HL-60/S4 treated with retinoic acid at 250 ng/mL for 4 days and 3 days (cell line): ENCODE data around the gene IL3RA.
"Not testable (repeated sequence)": the region's sequence is repeated elsewhere in the genome, so short reads cannot be mapped to it uniquely, and the experiment has no call there.

Experiments used
- in situ Hi-C: fragments of 300-500 bp; cut with MboI; formaldehyde crosslinking; loops from 2 replicates; pipeline ENCODE4 v1.7.0; 2022; ENCODE audit warnings: low sequenced_read_pairs

Gene IL3RA

GRCh38 chrX:1397441-1398270, 61.1 kb downstream of the IL3RA start:
- in situ Hi-C loops = no loop called here

DNA sequence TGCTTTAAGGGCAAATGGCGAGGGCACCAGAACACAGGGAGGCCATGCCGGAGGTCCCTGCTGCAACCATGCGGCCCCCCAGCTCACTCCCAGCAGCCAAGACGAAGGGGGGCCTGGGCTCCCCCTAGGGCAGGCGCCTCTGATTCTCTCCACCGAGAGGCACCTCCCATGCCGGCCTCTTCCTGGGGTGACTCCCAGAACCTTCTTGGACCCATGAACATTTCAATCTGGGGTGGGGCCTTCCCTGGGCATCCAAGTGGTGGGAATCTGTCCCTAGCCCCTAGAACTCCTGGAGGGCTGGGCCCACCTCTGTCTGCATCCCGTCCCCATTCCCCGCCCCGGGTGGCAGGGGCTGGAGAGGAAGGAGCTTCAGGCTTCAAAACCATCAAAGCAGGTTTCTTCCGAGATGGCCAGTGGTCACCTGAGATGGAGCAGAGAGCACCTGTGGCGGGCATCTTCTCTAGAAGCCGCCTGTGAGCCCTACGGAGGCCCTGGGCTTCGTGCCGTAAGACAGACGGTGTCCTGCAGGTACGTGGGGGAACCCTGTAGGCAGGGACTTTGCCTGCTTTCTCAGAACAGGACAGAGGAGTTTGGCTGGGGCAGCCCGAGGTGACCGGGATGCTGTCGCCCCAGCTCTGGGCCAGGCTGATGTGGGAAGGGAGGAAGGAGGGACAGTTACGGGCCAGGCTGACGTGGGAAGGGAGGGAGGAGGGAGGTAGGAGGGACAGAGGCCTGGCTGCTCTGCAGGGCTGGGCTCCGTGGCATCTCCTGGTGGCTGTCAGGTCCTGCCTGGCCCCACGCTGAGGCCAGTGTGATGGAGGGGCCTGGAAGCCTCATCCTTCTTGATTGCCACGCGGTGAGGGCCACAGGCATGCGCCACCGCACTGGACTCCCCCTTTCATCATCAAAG, 62.1 kb downstream of the IL3RA start:
- in situ Hi-C loops = no loop called here

DNA sequence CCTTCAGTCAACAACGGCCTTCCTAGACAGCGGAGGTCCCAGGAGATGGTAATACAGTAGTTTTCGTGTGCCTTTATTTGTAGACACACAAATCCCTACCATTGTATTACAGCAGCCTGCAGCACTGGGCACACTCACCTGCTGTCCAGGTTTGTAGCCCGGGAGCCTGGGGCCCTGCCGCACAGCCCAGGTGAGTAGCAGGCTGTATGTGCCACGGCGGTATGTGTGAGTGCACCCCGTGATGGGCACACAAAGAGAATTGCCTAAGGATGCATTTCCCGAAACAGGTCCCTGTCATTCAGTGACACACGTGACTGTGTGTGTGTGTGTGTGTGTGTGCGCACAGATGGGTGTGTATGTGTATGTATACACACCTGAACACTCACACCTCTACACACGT, 63.5 kb downstream of the IL3RA start:
- in situ Hi-C loops = no loop called here

DNA sequence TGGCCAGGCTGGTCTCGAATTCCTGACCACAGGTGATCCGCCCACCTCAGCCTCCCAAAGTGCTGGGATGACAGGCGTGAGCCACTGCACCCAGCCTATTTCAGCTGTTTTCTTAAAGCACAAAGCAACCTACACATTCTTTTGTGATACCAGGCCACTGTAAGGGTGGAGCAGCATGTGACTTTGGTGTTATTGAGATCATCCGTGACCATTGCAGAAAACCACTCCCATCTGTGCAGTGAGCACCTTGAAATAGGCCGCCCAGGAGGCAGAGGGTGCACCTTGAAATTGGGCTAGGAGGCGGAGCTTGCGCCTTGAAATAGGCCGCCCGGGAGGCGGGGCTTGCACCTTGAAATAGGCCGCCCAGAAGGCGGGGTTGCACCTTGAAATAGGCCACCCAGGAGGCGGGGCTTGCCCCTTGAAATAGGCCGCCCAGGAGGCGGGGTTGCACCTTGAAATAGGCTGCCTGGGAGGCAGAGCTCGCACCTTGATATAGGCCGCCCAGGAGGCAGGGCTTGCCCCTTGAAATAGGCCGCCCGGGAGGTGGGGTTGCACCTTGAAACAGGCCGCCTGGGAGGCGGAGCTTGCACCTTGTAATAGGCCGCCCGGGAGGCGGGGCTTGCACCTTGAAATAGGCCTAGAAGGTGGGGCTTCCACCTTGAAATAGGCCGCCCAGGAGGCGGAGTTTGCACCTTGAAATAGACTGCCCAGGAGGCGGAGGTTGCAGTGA, 64.3 kb downstream of the IL3RA start:
- in situ Hi-C loops = no loop called here

DNA sequence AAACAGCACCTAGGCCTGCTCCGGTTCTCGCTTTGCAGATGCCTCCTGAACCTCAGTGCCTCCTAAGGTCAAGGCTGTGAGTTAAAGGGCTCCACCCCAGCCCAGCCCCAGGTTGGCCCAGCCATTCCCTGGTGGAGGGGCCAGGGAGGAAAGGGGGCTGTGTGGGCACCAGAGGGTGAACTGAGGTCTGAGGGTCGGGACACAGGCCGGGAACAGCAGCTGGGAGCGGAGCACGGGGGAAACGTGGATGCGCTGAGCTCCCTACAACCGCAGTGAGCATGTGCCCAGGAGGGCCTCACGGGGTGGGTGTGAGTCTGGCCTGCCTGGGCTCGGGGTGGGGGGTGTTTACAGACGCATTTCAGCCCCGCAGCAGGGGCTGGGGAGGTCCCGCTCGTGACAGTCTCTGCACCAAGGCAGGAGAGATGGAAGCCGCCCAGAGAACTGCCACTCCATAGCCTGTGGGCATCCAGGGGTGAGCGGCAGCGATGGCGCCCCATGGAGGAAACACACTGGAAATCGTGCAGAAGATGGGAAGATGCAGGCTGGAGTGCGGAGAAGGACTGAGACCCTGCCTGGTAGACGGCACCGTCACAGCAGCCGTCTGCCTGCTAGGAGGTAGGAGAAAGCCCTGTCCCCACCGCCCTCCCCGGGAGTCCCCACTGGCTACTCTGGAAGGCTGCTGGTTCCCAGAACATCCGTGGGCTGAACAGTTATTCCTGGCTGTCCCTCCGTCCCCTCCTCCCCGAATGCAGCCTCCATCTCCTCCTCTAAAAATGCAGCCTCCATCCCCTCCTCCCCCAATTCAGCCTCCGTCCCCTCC, 65.2 kb downstream of the IL3RA start:
- in situ Hi-C loops = no loop called here

GRCh38 chrX:1403228-1403627, 66.6 kb downstream of the IL3RA start:
- in situ Hi-C loops = no loop called here

DNA sequence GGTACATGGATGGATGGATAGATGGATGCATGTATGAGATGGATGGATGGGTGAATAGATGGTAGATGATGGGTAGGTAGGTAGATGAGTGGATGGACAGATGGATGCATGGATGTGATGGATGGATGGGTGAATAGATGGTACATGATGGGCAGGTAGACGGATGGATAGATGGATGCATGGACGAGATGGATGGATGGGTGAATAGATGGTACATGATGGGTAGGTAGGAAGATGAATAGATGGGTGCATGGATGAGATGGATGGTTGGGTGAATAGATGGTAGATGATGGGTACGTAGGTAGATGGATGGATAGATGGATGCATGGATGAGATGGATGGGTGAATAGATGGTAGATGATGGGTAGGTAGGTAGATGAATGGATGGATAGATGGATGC, 67.3 kb downstream of the IL3RA start:
- in situ Hi-C loops = not testable (repeated sequence)

DNA sequence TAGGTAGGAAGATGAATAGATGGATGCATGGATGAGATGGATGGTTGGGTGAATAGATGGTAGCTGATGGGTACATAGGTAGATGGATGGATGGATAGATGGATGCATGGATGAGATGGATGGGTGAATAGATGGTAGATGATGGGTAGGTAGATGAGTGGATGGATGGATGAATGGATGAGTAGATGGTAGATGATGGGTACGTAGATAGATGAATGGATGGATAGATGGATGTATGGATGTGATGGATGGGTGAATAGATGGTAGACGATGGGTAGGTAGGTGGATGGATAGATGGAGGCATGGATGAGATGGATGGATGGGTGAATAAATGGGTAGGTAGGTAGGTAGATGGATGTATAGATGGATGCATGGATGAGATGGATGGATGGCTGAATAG, 69.2 kb downstream of the IL3RA start:
- in situ Hi-C loops = not testable (repeated sequence)

DNA sequence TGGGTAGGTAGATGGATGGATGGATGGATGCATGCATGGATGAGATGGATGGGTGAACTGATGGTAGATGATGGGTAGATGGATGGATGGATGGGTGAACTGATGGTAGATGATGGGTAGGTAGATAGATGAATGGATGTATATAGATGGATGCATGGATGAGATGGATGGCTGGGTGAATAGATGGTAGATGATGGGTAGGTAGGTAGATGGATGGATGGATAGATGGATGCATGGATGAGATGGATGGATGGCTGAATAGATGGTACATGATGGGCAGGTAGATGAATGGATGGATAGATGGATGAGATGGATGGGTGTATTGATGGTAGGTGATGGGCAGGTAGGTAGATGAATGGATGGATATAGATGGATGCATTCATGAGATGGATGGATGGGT, 70.5 kb downstream of the IL3RA start:
- in situ Hi-C loops = no loop called here

DNA sequence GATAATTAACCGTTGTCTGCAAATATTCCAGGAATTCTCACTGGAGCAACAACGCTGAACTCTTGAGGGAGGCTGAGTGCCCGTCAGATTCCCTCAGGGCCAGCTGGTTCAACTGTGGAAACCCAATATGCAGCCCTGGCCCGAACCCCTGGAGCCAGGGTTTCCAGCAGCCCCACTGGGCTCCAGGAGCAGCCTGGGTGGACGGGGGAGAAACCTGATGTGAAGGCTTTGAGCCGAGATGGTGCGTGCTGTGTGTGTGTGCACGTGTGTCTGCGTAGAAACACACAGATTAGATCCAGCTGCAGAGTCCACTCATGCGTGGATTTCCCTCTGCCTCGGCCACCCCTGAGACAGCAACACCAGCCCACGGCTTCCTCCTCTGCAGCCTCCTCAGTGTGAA, 74.7 kb downstream of the IL3RA start:
- in situ Hi-C loops = no loop called here

DNA sequence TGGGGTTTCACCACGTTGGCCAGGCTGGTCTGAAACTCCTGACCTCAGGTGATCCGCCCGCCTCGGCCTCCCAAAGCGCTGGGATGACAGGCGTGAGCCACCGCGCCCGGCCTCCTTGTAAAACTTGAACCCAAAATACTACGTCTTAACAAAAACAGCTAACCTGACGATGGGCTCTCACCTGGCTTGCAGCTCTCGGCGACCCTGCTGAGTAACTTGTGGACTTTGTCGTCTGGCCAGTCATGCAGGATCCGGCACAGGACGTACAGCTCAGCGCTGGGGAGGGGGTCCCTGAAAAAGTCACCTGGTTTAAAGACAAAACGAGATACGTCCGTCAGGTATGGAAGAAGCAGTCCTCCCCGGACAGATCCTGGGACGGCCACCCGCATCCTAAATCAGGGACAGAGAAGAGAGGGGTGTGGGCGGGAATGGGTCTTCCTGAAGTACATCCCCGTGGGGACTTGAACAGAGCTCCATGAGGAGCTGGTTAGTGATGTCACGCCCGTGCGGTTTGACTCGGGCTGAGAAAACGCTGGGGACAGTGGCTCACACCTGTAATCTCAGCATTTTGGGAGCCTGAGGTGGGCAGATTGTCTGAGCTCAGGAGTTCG, 76.1 kb downstream of the IL3RA start:
- in situ Hi-C loops = no loop called here

DNA sequence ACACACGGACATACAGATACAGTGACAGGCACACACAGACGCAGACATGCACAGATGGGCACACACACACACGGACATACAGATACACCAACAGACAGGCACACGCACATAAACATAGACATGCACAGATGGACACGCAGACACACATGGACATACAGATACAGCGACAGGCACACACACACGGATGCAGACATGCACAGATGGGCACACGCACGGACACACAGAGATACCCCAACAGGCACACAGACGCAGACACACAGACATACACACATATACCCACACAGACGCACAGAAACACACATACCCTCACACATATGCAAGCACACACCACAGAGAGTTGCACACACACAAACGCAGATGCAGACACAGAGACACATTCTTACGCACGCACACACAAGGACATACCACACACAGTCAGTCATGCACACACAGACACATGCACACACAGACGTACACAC, 79.8 kb downstream of the IL3RA start:
- in situ Hi-C loops = no loop called here

GRCh38 chrX:1416965-1417760, 80.6 kb downstream of the IL3RA start:
- in situ Hi-C loops = no loop called here

DNA sequence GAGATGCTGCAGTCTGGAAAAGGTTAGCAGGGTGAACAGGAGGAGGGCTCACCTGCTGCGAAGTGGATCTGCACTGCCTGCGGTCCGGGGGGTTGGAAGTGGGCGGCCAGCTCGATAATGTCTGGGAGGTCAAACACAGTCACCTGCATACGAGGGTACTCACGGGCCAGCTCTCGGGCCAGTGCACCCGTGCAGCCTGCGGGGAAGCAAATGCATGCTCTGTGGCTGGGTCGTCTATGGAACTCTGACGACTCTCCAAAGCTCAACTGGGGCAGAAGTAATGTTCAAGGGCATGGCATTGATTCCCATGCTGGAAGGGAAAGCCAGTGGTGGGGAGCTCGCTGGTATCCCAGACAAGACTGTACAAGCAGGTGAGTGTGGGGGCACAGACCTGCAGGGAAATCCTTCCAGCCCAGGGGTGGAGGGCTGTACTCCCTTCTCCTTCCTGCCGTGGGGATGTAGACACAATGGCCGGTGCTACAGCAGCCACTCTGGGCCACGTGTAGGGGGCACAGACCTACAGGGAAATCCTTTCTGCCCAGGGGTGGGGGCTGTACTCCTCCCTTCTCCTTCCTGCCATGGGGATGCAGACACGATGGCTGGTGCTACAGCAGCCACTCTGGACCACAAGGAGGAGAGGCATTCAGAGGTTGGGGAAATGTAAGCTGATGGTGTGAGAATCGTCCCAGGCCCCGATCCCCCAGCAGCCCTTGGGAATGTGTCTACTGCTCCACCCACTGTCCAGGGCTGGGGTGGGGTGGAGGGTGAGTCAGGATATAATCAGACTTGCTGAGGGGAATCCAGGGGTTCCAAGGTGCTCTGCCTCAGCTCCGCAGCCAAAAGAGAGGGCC, 81.6 kb downstream of the IL3RA start:
- in situ Hi-C loops = no loop called here

DNA sequence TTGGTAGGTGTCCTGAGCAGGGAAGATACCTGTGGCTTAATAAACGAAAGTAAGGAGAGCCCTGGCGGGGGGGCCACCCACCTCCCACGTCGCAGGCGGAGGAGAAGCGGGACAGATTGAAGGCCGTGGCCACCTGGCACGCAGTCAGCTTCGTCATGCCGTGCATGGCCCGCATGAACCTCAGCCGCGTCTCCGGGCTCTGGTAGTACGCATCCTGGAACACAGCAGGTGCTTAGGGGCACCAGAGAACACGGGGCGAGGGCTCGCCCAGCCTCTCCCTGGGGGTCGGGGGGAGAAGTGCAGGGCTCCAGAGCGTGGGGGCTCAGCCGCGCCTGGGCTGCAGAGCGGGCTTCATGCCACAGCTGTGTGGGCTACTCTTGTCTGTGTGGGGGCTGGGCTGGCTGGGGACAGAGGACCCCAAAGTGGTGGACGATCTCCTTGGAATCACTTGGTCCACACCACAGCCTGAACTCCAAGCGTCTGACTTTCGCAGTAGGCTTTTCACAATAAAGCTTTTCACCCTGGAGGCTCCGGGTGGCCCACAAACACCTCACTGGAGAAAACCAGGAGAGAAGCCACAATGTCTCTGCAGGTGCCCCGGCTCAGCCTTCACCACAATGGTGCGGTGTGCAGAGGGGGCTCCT, 82.4 kb downstream of the IL3RA start:
- in situ Hi-C loops = no loop called here

GRCh38 chrX:1419545-1420355, 83.2 kb downstream of the IL3RA start:
- in situ Hi-C loops = no loop called here

- in situ Hi-C loops = no loop called here
These were observed 83.8 kb downstream of the IL3RA start for GRCh38 chrX:1420371-1420770.
